NCI-H1436 (cell line): ENCODE data around the gene COL21A1.
"Not testable (repeated sequence)": the region's sequence is repeated elsewhere in the genome, so short reads cannot be mapped to it uniquely, and the experiment has no call there.

ENCODE experiments used
- DNase-seq: peaks from one replicate; lab custom pipeline; 2025; lab: John Stamatoyannopoulos, UW

Gene COL21A1

GRCh38 chr6:56246881-56247653 lies at the start of gene COL21A1:
TSS of gene COL21A1 (minus strand) at chr6:56247580. CDS start at chr6:56182618, 64,962 bp downstream.
- DNase-seq, result no peak

- DNase-seq, result no peak
Observed at GRCh38 chr6:56293781-56294180, 46.4 kb upstream of the COL21A1 start.

GRCh38 chr6:56292505-56293181 lies 45.3 kb upstream of the COL21A1 start:
- no peak for DNase-seq

GRCh38 chr6:56291302-56291917 lies 44.0 kb upstream of the COL21A1 start:
- DNase-seq, result no peak

- no peak for DNase-seq
Observed at GRCh38 chr6:56289721-56290120, 42.3 kb upstream of the COL21A1 start.

GRCh38 chr6:56288347-56288746 lies 41.0 kb upstream of the COL21A1 start:
- DNase-seq, result no peak

GRCh38 chr6:56282391-56282790 lies 35.0 kb upstream of the COL21A1 start:
- DNase-seq, result no peak

- no peak for DNase-seq
Observed at GRCh38 chr6:56280126-56280525, 32.7 kb upstream of the COL21A1 start.

GRCh38 chr6:56279331-56280080 lies 32.1 kb upstream of the COL21A1 start:
- no peak for DNase-seq

- DNase-seq, result no peak
Observed at GRCh38 chr6:56278171-56278591, 30.8 kb upstream of the COL21A1 start.

GRCh38 chr6:56270812-56271441 lies 23.5 kb upstream of the COL21A1 start:
- no peak for DNase-seq

GRCh38 chr6:56268266-56268665 lies 20.9 kb upstream of the COL21A1 start:
- no peak for DNase-seq

- no peak for DNase-seq
Observed at GRCh38 chr6:56266011-56266410, 18.6 kb upstream of the COL21A1 start.

GRCh38 chr6:56263596-56264315 lies 16.4 kb upstream of the COL21A1 start:
- no peak for DNase-seq

- DNase-seq, result not testable (repeated sequence)
Observed at GRCh38 chr6:56260593-56260992, 13.2 kb upstream of the COL21A1 start.

GRCh38 chr6:56259234-56260077 lies 12.1 kb upstream of the COL21A1 start:
- no peak for DNase-seq

- DNase-seq, result no peak
Observed at GRCh38 chr6:56255349-56255748, 8.0 kb upstream of the COL21A1 start.

- no peak for DNase-seq
Observed at GRCh38 chr6:56250266-56250665, 2.9 kb upstream of the COL21A1 start.

- DNase-seq, result no peak
Observed at GRCh38 chr6:56247654-56248122, 308 bp upstream of the COL21A1 start.

- no peak for DNase-seq
Observed at GRCh38 chr6:56246541-56246880, 869 bp downstream of the COL21A1 start.
